Calu3 (cell line): ENCODE results near the gene GRAMD1B. TPM values are rescaled to one million over a fixed set of nuclear protein-coding genes. Genes with fewer than 3 reads are reported as not detected.
"Not testable (repeated sequence)": the region's sequence is repeated elsewhere in the genome, so short reads cannot be mapped to it uniquely, and the experiment has no call there.

ENCODE experiments used
- BruUV-seq: library from RNA; stranded (reverse); fragments of 400-500 nt; replicated peaks from 2 replicates; lab custom pipeline; 2021; lab: Mats Ljungman, UMichigan
- CTCF ChIA-PET: fragments of 300-600 bp; sonication (Branson Sonifier 250); formaldehyde crosslinking; loops from one replicate; lab custom pipeline; 2022; ENCODE audit warnings: antibody characterized with exemption; lab: Charles Lee
- DNase-seq: peaks from one replicate; pipeline ENCODE4 v3.0.0; 2022
- H3K27ac Mint-ChIP-seq: one replicate; pipeline ENCODE4 v1.8.0; 2022; ENCODE audit warnings: mixed read lengths; ENCODE audit not compliant: unreplicated experiment
- H3K27me3 Mint-ChIP-seq: one replicate; pipeline ENCODE4 v1.8.0; 2022; ENCODE audit warnings: mixed read lengths; ENCODE audit not compliant: unreplicated experiment
- H3K36me3 Mint-ChIP-seq: one replicate; pipeline ENCODE4 v1.8.0; 2022; ENCODE audit warnings: mild to moderate bottlenecking, moderate library complexity, mixed read lengths; ENCODE audit not compliant: insufficient read depth, unreplicated experiment
- H3K4me1 Mint-ChIP-seq: one replicate; pipeline ENCODE4 v1.8.0; 2022; ENCODE audit warnings: mild to moderate bottlenecking, low read depth, mixed read lengths; ENCODE audit not compliant: unreplicated experiment
- H3K4me3 Mint-ChIP-seq: one replicate; pipeline ENCODE4 v1.8.0; 2022; ENCODE audit warnings: mild to moderate bottlenecking, low read depth, moderate library complexity, mixed read lengths; ENCODE audit not compliant: unreplicated experiment
- H3K9me3 Mint-ChIP-seq: one replicate; pipeline ENCODE4 v1.8.0; 2022; ENCODE audit warnings: low read depth, mixed read lengths; ENCODE audit not compliant: unreplicated experiment
- intact Hi-C: fragments of 100-400 bp; cut with micrococcal nuclease; formaldehyde crosslinking; loops from one replicate; pipeline ENCODE4 v1.10.0; 2022; ENCODE audit not compliant: unreplicated experiment
- total RNA-seq: library from RNA; stranded (reverse); gene quantifications from 2 replicates; pipeline ENCODE4 v1.2.3, GENCODE V29; 2022
- TF ChIP-seq, protein P1 (sequence below): fragments of 200-600 bp; IDR thresholded peaks from one replicate; pipeline ENCODE4 v1.8.0; 2022; ENCODE audit warnings: antibody characterized with exemption; ENCODE audit not compliant: unreplicated experiment

GRAMD1B gene
- total RNA-seq, 1 experiment from 2014 or later = 5.9 TPM

- Mint-ChIP-seq H3K27ac (no peak overlapping the region), H3K27me3 (peaks cover 35% of the 10 kb centered on the region), H3K36me3 (no peaks in the 10 kb centered on the region), H3K4me3 (no peak overlapping the region), H3K9me3 (no peaks in the 10 kb centered on the region), H3K4me1 (no peaks in the 10 kb centered on the region)
- CTCF ChIA-PET = interaction anchor here (0.6 kb wide), 1 partner anchor 1598 kb away, joined by 3 read pairs; no protein-coding TSS in a partner anchor
- TF ChIP-seq, protein P1, sequence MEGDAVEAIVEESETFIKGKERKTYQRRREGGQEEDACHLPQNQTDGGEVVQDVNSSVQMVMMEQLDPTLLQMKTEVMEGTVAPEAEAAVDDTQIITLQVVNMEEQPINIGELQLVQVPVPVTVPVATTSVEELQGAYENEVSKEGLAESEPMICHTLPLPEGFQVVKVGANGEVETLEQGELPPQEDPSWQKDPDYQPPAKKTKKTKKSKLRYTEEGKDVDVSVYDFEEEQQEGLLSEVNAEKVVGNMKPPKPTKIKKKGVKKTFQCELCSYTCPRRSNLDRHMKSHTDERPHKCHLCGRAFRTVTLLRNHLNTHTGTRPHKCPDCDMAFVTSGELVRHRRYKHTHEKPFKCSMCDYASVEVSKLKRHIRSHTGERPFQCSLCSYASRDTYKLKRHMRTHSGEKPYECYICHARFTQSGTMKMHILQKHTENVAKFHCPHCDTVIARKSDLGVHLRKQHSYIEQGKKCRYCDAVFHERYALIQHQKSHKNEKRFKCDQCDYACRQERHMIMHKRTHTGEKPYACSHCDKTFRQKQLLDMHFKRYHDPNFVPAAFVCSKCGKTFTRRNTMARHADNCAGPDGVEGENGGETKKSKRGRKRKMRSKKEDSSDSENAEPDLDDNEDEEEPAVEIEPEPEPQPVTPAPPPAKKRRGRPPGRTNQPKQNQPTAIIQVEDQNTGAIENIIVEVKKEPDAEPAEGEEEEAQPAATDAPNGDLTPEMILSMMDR = no peak
- intact Hi-C loops = no loop called here
- BruUV-seq = no TSS peak
- DNase-seq = no peak
Measured at GRCh38 chr11:123460012-123460700, 30.1 kb downstream of the GRAMD1B start.

- TF ChIP-seq, protein P1 = no peak
- CTCF ChIA-PET = no interaction called here
- Mint-ChIP-seq H3K9me3 (no peaks in the 10 kb centered on the region), H3K36me3 (no peaks in the 10 kb centered on the region), H3K27ac (no peak overlapping the region), H3K27me3 (peaks cover 45% of the 10 kb centered on the region), H3K4me1 (no peaks in the 10 kb centered on the region), H3K4me3 (no peak overlapping the region)
- intact Hi-C loops = no loop called here
- no peak for DNase-seq
- BruUV-seq = no TSS peak
Measured at GRCh38 chr11:123461164-123461563, 31.1 kb downstream of the GRAMD1B start.

- H3K27me3 Mint-ChIP-seq = peaks cover 52% of the 10 kb centered on the region
- BruUV-seq, H3K4me3 Mint-ChIP-seq, H3K9me3 Mint-ChIP-seq, CTCF ChIA-PET, DNase-seq, H3K36me3 Mint-ChIP-seq, intact Hi-C loops, H3K4me1 Mint-ChIP-seq, H3K27ac Mint-ChIP-seq: not testable (repeated sequence)
Measured at GRCh38 chr11:123465667-123466066, 35.6 kb downstream of the GRAMD1B start.

DNA sequence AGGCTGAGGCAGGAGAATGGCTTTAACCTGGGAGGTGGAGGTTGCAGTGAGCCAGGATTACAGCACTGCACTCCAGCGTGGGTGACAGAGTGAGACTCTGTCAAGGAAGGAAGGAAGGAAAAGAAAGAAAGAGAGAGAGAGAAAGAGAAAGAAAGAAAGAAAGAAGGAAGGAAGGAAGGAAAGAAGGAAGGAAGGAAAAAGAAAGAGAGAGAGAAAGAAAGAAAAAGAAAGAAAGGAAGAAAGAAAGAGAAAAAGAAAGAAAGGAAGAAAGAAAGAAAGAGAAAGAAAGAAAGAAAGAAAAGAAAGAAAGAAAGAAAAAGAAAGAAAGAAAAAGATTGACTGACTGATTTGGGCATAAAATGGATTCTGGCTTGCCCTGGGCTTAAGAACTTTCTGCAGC, 36.1 kb downstream of the GRAMD1B start:
- H3K4me3 Mint-ChIP-seq, DNase-seq, H3K9me3 Mint-ChIP-seq, intact Hi-C loops, BruUV-seq, CTCF ChIA-PET, H3K36me3 Mint-ChIP-seq, H3K27ac Mint-ChIP-seq, H3K4me1 Mint-ChIP-seq: not testable (repeated sequence)
- peaks cover 48% of the 10 kb centered on the region for H3K27me3 Mint-ChIP-seq

DNA sequence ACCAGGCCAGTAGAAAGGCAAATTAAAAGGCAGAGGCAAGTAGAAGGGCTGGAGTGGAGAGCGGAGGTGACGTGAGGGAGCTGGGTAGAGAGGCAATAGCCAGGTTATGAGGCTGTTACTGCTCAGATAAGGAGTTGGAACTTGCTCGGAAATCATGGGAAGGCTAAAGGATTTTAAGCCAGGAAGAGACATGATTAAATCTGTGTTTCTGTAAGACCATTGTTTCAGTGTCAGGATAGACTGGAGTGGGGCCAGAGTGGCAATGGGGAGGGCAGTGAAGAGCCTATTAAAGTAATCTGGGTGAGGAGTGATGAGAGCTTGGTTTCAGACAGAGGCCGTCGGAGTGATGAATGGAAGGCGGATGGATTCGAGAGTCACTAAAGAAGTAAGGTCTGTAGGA, 39.0 kb downstream of the GRAMD1B start:
- peaks cover 41% of the 10 kb centered on the region for H3K27me3 Mint-ChIP-seq
- TF ChIP-seq, protein P1 = no peak
- H3K4me1 Mint-ChIP-seq = no peaks in the 10 kb centered on the region
- BruUV-seq = no TSS peak
- no peaks in the 10 kb centered on the region for H3K36me3 Mint-ChIP-seq
- H3K27ac Mint-ChIP-seq = no peak overlapping the region
- intact Hi-C loops = no loop called here
- no peak for DNase-seq
- H3K9me3 Mint-ChIP-seq = no peaks in the 10 kb centered on the region
- H3K4me3 Mint-ChIP-seq = no peak overlapping the region
- CTCF ChIA-PET = interaction anchor here (0.7 to 1.0 kb wide), 2 partner anchors 9 to 10 kb away, joined by 4 to 6 read pairs; no protein-coding TSS in a partner anchor
